PFSK-1 (cell line): ENCODE results near the gene BTG1.

ENCODE experiments used
- FOXP2 ChIP-seq: optimal IDR thresholded peaks from 2 replicates; pipeline ENCODE3; 2011; ENCODE audit warnings: borderline replicate concordance, control low read depth, inconsistent platforms; ENCODE audit not compliant: insufficient read depth; ENCODE audit errors: extremely low read length, extremely low read depth
- POLR2AphosphoS5 ChIP-seq: IDR thresholded peaks from 2 replicates; pipeline ENCODE4 v1.6.1; 2012; ENCODE audit warnings: low read depth, mild to moderate bottlenecking, control low read depth, low read length, moderate library complexity
- REST ChIP-seq, 2 experiments: IDR thresholded peaks; 2 replicates each; pipeline versions ENCODE4 v1.6.1 to v1.8.0; 2011 to 2012; ENCODE audit warnings: low read depth in 2 of 2, low read length in 2 of 2, control low read depth in 1 of 2, inconsistent platforms in 1 of 2, mild to moderate bottlenecking in 1 of 2, moderate library complexity in 1 of 2; ENCODE audit not compliant: insufficient read depth in 1 of 2
- SIN3A ChIP-seq: IDR thresholded peaks from 2 replicates; pipeline ENCODE4 v1.6.1; 2012; ENCODE audit warnings: mild to moderate bottlenecking, low read length, moderate library complexity, borderline replicate concordance; ENCODE audit not compliant: insufficient read depth
- TAF1 ChIP-seq: IDR thresholded peaks from 2 replicates; pipeline ENCODE4 v1.6.1; 2012; ENCODE audit warnings: low read length, control low read depth, borderline replicate concordance; ENCODE audit not compliant: insufficient read depth

BTG1 gene

GRCh38 chr12:92133171-92133570, 12.5 kb downstream of the BTG1 start:
- TF ChIP-seq REST (IDR thresholded peaks at IDR 0.05; ENCODE audit: insufficient read depth in 1 of 2, low read depth in 2 of 2, low read length in 2 of 2) (no peak), FOXP2 (no peak)

- no peak for TF ChIP-seq SIN3A
- TF ChIP-seq TAF1 = no peak
- TF ChIP-seq REST (IDR thresholded peaks at IDR 0.05; ENCODE audit: insufficient read depth in 1 of 2, low read depth in 2 of 2, low read length in 2 of 2) = no peak
- TF ChIP-seq FOXP2 = no peak
- no peak for TF ChIP-seq POLR2AphosphoS5
Observed at GRCh38 chr12:92132288-92132687, 13.4 kb downstream of the BTG1 start.

- TF ChIP-seq POLR2AphosphoS5 (no peak), TAF1 (no peak), SIN3A (no peak), REST (IDR thresholded peaks at IDR 0.05; ENCODE audit: insufficient read depth in 1 of 2, low read depth in 2 of 2, low read length in 2 of 2) (no peak), FOXP2 (no peak)
Observed at GRCh38 chr12:92130999-92131398, 14.6 kb downstream of the BTG1 start.

GRCh38 chr12:92129609-92130008, 16.0 kb downstream of the BTG1 start:
- no peak for TF ChIP-seq FOXP2
- TF ChIP-seq REST (IDR thresholded peaks at IDR 0.05; ENCODE audit: insufficient read depth in 1 of 2, low read depth in 2 of 2, low read length in 2 of 2) = no peak
- no peak for TF ChIP-seq TAF1
- TF ChIP-seq POLR2AphosphoS5 = no peak
- TF ChIP-seq SIN3A = no peak

- no peak for TF ChIP-seq TAF1
- no peak for TF ChIP-seq POLR2AphosphoS5
- no peak for TF ChIP-seq FOXP2
- TF ChIP-seq REST (IDR thresholded peaks at IDR 0.05; ENCODE audit: insufficient read depth in 1 of 2, low read depth in 2 of 2, low read length in 2 of 2) = no peak
- TF ChIP-seq SIN3A = no peak
Observed at GRCh38 chr12:92128612-92129011, 17.0 kb downstream of the BTG1 start.
